ENCODE data around the gene NRXN3.

Gene NRXN3

DNA sequence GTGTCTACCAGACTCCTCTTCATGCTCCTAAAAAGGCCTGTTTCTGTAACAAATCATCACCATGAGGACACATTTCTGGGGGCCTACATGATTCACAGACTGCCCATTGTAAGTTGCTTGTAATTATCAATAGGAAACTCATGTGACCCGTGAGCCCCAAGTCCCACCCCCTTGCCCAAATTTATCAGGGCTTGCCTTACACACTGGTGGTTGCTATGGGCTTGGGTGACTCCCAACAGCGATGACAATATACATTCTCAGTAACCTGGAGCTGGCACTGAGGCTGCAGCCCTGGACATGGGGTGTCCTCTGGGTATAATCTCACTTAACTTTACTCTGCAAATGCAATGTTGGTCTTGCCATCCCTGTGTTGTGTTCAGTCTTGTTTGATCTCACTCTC is 149.2 kb downstream of the NRXN3 start:
- no peak overlapping the region for H3K4me3 ChIP-seq (ENCODE audit: low read depth, low read length)

DNA sequence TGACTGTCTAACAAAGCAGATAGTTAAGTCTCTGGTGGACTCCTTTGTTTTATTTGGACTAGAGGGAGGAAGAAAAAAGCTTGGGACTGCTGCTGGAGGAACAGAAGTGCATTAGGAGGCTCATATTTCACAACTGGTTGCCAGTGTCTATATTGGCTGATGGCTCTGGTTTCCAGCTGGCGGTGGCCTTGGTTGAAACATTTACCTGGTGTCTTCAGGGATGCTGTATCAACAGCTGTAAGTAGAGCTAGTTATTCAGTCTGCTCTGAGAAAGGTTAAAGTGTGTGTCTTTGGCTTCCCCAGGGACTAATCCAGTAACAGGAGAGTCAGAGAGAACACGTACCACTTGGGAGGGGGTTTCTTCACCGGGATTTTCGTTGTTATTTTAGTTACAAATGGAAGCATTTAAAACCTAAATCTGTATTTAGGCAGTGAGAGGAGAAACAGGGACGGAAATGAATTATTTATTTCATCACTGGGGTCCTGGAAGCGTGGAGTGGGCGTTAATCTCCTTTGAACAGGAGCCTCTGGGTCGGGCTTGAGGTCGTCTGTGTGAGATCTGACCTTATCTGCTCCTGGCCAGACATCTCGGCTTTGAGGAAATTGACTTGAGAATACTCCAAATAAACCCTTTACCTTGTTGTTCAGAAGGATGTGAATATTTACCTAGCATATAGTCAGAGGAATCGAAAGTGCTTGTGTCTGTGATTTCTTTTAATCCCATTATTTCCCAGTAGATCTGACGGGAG is 149.9 kb downstream of the NRXN3 start:
- no peak for DNase-seq (ENCODE audit: low read depth)
- TF ChIP-seq, protein P1, sequence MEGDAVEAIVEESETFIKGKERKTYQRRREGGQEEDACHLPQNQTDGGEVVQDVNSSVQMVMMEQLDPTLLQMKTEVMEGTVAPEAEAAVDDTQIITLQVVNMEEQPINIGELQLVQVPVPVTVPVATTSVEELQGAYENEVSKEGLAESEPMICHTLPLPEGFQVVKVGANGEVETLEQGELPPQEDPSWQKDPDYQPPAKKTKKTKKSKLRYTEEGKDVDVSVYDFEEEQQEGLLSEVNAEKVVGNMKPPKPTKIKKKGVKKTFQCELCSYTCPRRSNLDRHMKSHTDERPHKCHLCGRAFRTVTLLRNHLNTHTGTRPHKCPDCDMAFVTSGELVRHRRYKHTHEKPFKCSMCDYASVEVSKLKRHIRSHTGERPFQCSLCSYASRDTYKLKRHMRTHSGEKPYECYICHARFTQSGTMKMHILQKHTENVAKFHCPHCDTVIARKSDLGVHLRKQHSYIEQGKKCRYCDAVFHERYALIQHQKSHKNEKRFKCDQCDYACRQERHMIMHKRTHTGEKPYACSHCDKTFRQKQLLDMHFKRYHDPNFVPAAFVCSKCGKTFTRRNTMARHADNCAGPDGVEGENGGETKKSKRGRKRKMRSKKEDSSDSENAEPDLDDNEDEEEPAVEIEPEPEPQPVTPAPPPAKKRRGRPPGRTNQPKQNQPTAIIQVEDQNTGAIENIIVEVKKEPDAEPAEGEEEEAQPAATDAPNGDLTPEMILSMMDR (IDR thresholded peaks at IDR 0.05; ENCODE audit: low read depth, low read length, missing control alignments), result no peak
- H3K4me3 ChIP-seq (ENCODE audit: low read depth, low read length), result no peak overlapping the region

More for the DNA sequence above, 149.2 kb downstream of the NRXN3 start:
- no peak for DNase-seq (ENCODE audit: low read depth)
- TF ChIP-seq, protein P1 (IDR thresholded peaks at IDR 0.05; ENCODE audit: low read depth, low read length, missing control alignments), result no peak

DNA sequence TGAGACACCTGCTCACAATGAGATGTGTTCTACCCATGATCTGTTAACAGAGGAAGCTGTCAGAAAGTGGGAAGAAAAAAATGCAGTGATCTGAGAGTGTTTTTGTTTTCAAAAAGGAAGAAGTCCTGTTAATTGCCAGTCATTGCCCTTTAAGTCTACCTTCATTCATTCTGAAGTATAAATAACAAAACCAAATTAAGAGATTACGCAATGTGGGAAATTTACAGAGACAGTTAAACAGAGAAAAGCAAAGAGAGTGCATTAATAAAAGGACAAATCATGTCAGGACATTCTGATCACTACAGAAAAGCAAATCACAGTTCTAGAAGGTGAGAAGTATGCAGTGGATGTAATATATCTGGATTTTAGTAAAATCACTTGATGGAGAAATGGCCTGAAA is 154.2 kb downstream of the NRXN3 start:
- no peak for DNase-seq (ENCODE audit: low read depth)
- no peak overlapping the region for H3K4me3 ChIP-seq (ENCODE audit: low read depth, low read length)
- TF ChIP-seq, protein P1 (IDR thresholded peaks at IDR 0.05; ENCODE audit: low read depth, low read length, missing control alignments), result no peak

DNA sequence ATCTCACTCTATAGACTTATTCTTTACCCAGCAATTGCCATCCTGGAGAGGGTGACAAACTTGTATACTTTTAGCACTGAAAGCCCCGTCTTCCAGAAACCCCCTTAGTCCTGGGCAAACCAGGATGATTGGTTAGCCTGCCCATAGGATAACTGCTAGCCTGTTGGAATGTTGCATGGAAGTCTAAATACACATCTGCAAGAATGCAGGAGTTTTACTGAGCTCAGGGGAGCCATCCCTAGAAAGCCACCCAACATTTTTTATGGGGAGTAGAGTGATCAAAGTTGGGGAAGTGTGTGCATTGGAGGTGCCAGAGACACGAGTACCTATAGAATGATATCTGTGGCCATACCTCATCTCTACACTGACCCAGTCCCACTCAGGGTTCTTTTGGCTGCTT is 155.7 kb downstream of the NRXN3 start:
- TF ChIP-seq, protein P1 (IDR thresholded peaks at IDR 0.05; ENCODE audit: low read depth, low read length, missing control alignments), result no peak
- no peak for DNase-seq (ENCODE audit: low read depth)
- no peak overlapping the region for H3K4me3 ChIP-seq (ENCODE audit: low read depth, low read length)

DNA sequence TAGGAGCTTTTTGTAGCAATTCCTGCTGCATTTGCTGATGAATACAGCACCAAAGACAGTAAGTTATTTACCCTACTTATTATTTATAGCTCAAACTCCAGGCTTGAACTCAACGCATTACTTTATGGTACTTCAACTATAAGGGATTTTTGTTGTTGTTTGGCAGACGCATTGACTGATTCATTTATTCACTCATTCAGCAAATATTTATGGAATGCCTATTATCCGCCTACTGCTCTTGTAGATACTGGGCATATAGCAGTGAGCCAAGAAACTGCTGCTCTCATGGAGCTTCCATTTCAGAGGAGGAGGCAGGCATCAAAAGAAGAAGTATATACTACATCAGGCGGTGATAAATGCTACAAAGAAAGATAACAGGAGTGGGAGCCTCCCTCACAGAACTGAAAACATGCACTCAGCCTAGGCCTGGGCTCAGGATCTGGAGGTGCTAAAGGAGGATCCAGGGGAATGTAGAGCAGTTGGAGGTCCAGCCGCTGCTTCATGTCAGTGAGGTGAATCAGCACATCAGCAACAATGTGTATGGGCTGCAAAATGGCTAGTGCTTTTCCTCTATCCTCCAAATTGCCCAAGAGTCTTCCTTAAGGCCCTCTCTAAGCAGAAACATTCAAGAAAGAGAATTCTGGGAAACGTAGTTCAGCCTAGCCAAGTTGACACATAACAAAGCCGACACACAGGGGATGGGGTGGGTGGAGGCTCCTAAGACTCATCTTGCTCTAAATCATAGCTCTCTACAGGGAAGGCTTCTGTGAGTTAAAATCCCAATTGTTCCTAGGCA is 157.5 kb downstream of the NRXN3 start:
- TF ChIP-seq, protein P1 (IDR thresholded peaks at IDR 0.05; ENCODE audit: low read depth, low read length, missing control alignments), result no peak
- no peak overlapping the region for H3K4me3 ChIP-seq (ENCODE audit: low read depth, low read length)
- DNase-seq (ENCODE audit: low read depth), result no peak

DNA sequence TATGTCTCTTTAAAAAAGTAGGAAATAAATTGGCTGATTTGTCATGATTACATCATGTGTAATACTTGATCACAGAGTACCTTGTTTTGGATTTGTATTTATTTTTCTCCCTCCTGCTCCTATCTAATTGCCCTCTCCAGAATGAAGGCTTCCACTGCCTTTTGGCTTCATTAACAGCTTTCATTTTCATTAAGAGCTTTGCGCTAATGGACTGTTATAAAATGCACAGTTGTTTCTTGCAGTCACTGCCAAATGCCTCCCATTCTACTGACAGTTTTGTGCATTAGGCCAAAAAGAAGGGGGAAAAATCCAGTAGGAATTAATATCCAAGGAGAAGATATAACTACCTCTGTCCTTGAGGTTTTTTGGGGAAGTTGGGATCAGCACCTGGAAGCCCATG is 159.2 kb downstream of the NRXN3 start:
- DNase-seq (ENCODE audit: low read depth), result no peak
- TF ChIP-seq, protein P1 (IDR thresholded peaks at IDR 0.05; ENCODE audit: low read depth, low read length, missing control alignments), result no peak
- no peak overlapping the region for H3K4me3 ChIP-seq (ENCODE audit: low read depth, low read length)
